ENCODE data around the gene ALDH2.

The ALDH2 gene

DNA sequence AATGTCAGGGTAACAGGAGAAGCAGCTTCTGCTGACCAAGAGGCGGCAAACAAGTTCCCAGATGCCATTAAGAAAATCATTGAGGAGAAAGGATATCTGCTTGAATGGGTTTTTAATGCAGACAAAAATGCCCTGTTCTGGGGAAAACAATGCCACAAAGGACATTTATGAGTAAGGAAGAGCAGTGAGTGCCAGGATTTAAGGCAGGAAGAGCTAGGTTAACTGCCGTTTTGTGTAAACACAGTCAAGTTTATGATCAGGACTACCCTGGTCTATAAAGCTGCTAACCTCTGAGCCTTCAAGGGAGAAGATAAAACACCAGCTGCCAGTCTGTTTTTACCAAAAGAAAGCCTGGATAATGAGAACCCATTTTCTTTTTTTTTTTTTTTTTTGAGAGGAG, 83.8 kb downstream of the ALDH2 start:
- H3K27me3 ChIP-seq (ENCODE audit: low read length) = no peaks in the 10 kb centered on the region
- H4K20me1 ChIP-seq (ENCODE audit: low read depth, low read length) = no peaks in the 10 kb centered on the region
- no peak overlapping the region for H3K4me2 ChIP-seq (ENCODE audit: low read depth, low read length, poor library complexity, severe bottlenecking)
- no peak overlapping the region for H3K27ac ChIP-seq (ENCODE audit: low read depth, low read length)
- H3K36me3 ChIP-seq (ENCODE audit: low read length) = peaks cover 14% of the 10 kb centered on the region; the same call in 1 of the 2 replicates
- no peaks in the 10 kb centered on the region for H3K9me3 ChIP-seq (ENCODE audit: insufficient read depth, low read length)
- H3F3A ChIP-seq (ENCODE audit: insufficient read depth) = no peaks in the 10 kb centered on the region
- no peak overlapping the region for H3K9ac ChIP-seq (ENCODE audit: low read length)
- no peak for TF ChIP-seq EZH2phosphoT487 (conservative IDR thresholded peaks at IDR 0.05; ENCODE audit: low read length)
- TF ChIP-seq, protein P1, sequence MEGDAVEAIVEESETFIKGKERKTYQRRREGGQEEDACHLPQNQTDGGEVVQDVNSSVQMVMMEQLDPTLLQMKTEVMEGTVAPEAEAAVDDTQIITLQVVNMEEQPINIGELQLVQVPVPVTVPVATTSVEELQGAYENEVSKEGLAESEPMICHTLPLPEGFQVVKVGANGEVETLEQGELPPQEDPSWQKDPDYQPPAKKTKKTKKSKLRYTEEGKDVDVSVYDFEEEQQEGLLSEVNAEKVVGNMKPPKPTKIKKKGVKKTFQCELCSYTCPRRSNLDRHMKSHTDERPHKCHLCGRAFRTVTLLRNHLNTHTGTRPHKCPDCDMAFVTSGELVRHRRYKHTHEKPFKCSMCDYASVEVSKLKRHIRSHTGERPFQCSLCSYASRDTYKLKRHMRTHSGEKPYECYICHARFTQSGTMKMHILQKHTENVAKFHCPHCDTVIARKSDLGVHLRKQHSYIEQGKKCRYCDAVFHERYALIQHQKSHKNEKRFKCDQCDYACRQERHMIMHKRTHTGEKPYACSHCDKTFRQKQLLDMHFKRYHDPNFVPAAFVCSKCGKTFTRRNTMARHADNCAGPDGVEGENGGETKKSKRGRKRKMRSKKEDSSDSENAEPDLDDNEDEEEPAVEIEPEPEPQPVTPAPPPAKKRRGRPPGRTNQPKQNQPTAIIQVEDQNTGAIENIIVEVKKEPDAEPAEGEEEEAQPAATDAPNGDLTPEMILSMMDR (IDR thresholded peaks at IDR 0.05; ENCODE audit: insufficient read depth, low read length, poor library complexity, severe bottlenecking) = no peak
- no peak overlapping the region for H2AFZ ChIP-seq (ENCODE audit: low read depth, low read length, severe bottlenecking)
- no peaks in the 10 kb centered on the region for H3K9me2 ChIP-seq (replicated peaks; ENCODE audit: insufficient read depth, low read length)
- no peak overlapping the region for H3K4me3 ChIP-seq (ENCODE audit: insufficient read depth, low read length, poor library complexity, severe bottlenecking)
- peaks cover 97% of the 10 kb centered on the region for H3K79me2 ChIP-seq (ENCODE audit: insufficient read depth, low read length)

DNA sequence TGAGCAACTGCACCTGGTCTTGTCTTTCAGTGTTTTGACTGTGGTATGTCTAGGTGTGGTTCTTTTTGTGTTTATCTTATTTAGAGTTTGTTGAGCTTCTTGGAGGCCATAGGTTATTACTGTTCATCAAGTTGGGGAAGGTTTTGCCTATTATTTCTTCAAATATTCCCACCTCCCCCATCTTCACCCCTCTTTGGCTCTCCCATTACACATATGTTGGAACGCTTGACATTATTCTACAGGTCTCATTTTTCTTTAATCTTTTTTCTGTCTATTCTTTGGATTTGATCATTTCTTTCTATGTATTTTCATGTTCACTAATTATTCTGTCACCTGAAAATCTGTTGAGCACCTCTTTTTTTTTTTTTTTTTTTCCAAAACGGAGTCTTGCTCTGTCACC, 91.5 kb downstream of the ALDH2 start:
- no peaks in the 10 kb centered on the region for H3F3A ChIP-seq (ENCODE audit: insufficient read depth)

DNA sequence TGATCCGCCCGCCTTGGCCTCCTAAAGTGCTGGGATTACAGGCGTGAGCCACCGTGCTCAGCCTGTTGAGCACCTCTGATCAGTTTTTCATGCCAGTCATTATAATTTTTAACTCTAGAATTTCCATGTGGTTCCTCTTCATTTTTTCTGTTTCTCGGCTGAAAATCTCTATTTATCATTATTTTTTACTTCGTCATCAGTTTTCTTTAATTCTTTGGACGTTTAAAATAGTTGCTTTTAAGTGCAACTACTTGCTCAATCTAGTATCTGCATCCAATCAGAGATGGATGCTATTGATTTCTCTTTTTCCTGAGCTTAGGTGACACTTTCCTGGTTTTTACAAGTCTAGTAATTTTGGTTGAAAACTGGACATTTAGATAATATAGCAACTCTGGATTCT, 92.0 kb downstream of the ALDH2 start:
- no peaks in the 10 kb centered on the region for H3K9me2 ChIP-seq (replicated peaks; ENCODE audit: insufficient read depth, low read length)
- no peaks in the 10 kb centered on the region for H3F3A ChIP-seq (ENCODE audit: insufficient read depth)
- no peak overlapping the region for H3K4me2 ChIP-seq (ENCODE audit: low read depth, low read length, poor library complexity, severe bottlenecking)
- H3K9me3 ChIP-seq (ENCODE audit: insufficient read depth, low read length) = no peaks in the 10 kb centered on the region
- no peaks in the 10 kb centered on the region for H3K27me3 ChIP-seq (ENCODE audit: low read length)
- H4K20me1 ChIP-seq (ENCODE audit: low read depth, low read length) = peaks cover 6% of the 10 kb centered on the region; the same call in 1 of the 2 replicates
- no peak overlapping the region for H3K27ac ChIP-seq (ENCODE audit: low read depth, low read length)
- TF ChIP-seq EZH2phosphoT487 (conservative IDR thresholded peaks at IDR 0.05; ENCODE audit: low read length) = no peak
- TF ChIP-seq, protein P1 (IDR thresholded peaks at IDR 0.05; ENCODE audit: insufficient read depth, low read length, poor library complexity, severe bottlenecking) = no peak
- no peak overlapping the region for H3K9ac ChIP-seq (ENCODE audit: low read length)
- H3K4me3 ChIP-seq (ENCODE audit: insufficient read depth, low read length, poor library complexity, severe bottlenecking) = no peak overlapping the region
- no peak overlapping the region for H2AFZ ChIP-seq (ENCODE audit: low read depth, low read length, severe bottlenecking)
- peaks cover 97% of the 10 kb centered on the region for H3K79me2 ChIP-seq (ENCODE audit: insufficient read depth, low read length)
- H3K36me3 ChIP-seq (ENCODE audit: low read length) = no peaks in the 10 kb centered on the region

More for the DNA sequence above, 91.5 kb downstream of the ALDH2 start:
- no peak overlapping the region for H3K4me2 ChIP-seq (ENCODE audit: low read depth, low read length, poor library complexity, severe bottlenecking)
- H4K20me1 ChIP-seq (ENCODE audit: low read depth, low read length) = peaks cover 4% of the 10 kb centered on the region; the same call in 1 of the 2 replicates
- peaks cover 97% of the 10 kb centered on the region for H3K79me2 ChIP-seq (ENCODE audit: insufficient read depth, low read length)
- no peaks in the 10 kb centered on the region for H3K27me3 ChIP-seq (ENCODE audit: low read length)
- H3K9me3 ChIP-seq (ENCODE audit: insufficient read depth, low read length) = no peaks in the 10 kb centered on the region
- H3K27ac ChIP-seq (ENCODE audit: low read depth, low read length) = no peak overlapping the region
- H2AFZ ChIP-seq (ENCODE audit: low read depth, low read length, severe bottlenecking) = no peak overlapping the region
- H3K9me2 ChIP-seq (replicated peaks; ENCODE audit: insufficient read depth, low read length) = no peaks in the 10 kb centered on the region
- H3K36me3 ChIP-seq (ENCODE audit: low read length) = no peaks in the 10 kb centered on the region
- H3K4me3 ChIP-seq (ENCODE audit: insufficient read depth, low read length, poor library complexity, severe bottlenecking) = no peak overlapping the region
- H3K9ac ChIP-seq (ENCODE audit: low read length) = no peak overlapping the region
- no peak for TF ChIP-seq EZH2phosphoT487 (conservative IDR thresholded peaks at IDR 0.05; ENCODE audit: low read length)
- TF ChIP-seq, protein P1 (IDR thresholded peaks at IDR 0.05; ENCODE audit: insufficient read depth, low read length, poor library complexity, severe bottlenecking) = no peak

Measured in SU-DHL-6 (cell line).